Left forelimb (tissue), 1 donor: ENCODE results near the gene CFAP300.

Experiments used
- DNase-seq: peaks from one replicate; pipeline ENCODE4 v3.0.0-alpha.2; 2018; ENCODE audit warnings: low spot score

Gene CFAP300

DNA sequence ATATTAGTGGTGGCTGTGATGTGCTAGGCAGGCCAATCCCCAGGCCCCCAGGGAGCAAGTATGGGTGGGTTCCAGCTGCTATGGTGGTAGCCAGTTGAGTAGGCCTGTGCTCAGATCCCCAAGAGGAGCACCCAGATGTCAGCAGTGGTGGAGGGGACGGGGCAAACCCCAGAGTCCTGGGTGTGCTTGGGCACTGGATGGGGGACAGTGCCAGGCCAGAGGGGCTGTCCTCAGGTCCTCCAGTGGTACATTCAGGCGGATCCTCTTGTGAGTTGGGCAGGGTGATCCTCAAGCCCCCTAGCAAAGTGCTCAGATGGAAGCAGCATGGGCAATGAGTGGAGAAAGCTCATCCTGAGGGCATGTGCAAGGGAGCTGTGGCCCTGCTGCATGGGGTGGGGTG lies 26.0 kb downstream of the CFAP300 start:
- DNase-seq = no peak

GRCh38 chr11:102079625-102080024 lies 32.4 kb downstream of the CFAP300 start:
- DNase-seq = no peak

DNA sequence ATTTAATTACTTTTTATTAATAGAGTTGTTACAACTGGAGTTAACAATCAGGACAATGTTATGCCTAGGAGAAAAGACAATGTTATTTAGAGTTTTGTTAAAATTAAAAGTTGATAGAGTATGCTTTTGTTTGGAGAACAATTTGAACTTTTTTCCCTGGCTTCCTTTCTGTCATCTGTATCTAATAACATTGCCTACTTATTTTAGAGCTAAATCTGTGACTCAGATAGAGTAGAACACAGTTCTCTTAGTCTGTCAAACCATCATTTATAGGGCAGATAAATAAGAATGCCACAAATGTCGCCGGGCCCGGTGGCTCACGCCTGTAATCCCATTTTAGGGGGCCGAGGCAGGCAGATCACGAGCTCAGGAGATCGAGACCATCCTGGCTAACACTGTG lies 34.1 kb downstream of the CFAP300 start:
- no peak for DNase-seq

- no peak for DNase-seq
Observed at GRCh38 chr11:102085864-102086551, 38.8 kb downstream of the CFAP300 start.

GRCh38 chr11:102097186-102097585 lies 49.9 kb downstream of the CFAP300 start:
- no peak for DNase-seq

- DNase-seq = no peak
Observed at GRCh38 chr11:102099755-102100154, 52.5 kb downstream of the CFAP300 start.

- DNase-seq = no peak
Observed at GRCh38 chr11:102108734-102109440, 61.6 kb downstream of the CFAP300 start.

DNA sequence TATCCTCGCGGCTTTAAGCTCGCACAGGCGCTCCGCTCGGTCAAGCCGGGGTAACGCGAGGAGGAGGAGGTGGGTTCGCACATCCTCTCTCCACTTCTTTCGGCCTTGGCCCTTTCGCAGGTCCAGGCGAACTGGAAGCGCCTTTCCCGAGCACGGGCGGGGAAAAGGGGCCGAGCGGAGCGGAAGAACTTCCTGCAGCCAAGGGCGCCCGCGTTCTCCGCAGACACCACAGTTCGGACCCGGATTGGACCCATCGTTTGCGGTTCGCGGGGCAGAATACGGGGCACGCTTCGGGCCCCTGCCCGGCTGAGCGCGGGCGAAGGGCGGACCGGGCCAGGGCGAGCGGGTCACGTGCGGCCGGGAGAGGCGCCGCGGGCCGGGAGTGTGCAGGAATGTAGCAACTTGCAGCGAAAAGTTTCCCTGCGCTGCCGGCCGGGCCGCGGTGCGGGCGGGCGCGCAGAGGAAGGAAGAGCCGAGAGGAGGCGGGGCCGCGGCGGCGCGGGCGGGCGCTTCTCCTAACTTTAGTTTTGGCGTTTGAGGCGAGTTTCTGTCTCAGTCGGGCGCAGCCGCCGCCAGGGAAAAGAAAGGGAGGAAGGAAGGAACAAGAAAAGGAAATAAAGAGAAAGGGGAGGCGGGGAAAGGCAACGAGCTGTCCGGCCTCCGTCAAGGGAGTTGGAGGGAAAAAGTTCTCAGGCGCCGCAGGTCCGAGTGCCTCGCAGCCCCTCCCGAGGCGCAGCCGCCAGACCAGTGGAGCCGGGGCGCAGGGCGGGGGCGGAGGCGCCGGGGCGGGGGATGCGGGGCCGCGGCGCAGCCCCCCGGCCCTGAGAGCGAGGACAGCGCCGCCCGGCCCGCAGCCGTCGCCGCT lies 62.9 kb downstream of the CFAP300 start, which contains the start of gene YAP1:
YAP1 (plus strand) TSS at position 552 of the 865 bp plus-strand sequence. CDS start 402 bp downstream, outside the sequence.
- peak; percentile 95 for DNase-seq

GRCh38 chr11:102110761-102111010 lies 63.4 kb downstream of the CFAP300 start:
- no peak for DNase-seq

GRCh38 chr11:102111011-102111786 lies 64.0 kb downstream of the CFAP300 start:
- peak; percentile 87 for DNase-seq

DNA sequence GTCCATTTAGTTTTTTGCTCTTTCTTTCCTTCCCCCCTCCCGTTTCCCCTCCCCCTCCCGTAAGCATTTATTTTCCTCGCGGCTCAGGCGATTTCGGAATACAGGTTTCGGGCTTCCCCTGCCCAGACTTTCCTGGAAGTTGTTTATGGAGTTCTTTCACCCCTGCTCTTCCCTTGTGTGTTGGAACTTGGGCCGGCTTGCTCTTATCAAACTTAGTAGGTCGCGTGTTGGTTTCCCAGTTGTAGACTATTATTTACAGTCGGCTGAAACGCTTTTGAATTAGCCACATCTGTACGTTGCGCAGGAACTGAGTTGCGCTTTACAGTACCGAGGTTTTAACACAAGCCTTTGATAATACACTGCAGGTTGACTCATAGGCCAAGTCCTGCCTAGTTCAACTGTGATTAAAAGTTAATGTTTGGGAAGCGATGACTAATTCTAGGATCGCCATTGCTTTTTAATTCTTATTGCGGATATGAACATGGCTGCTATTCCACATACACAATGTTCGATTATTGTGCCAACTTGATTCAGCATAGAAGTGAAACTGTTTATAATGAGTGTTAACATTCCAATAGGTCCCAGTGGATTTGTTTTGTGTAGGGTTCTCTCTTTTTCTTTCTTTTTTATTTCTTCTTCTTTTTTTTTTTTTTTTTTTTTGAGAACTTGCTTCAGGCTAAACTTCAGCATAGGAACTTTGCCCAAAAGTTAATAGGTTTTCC lies 64.7 kb downstream of the CFAP300 start:
- no peak for DNase-seq

DNA sequence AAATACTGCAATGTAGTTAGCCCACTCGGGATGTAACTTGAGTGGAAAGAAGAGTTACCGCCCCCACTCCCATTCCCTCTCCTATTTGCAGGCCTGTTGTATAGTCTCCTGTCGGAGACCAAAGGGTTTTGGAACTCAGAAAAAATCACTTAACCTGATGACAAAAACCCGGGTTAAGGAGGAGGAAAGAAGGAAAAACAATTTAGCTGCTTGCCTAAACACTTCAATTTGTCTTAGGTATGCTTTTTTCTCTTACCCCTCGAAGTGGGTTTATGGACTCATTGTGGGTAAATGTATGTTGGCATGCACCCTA lies 65.2 kb downstream of the CFAP300 start:
- no peak for DNase-seq

GRCh38 chr11:102114032-102114431 lies 66.8 kb downstream of the CFAP300 start:
- DNase-seq = no peak

DNA sequence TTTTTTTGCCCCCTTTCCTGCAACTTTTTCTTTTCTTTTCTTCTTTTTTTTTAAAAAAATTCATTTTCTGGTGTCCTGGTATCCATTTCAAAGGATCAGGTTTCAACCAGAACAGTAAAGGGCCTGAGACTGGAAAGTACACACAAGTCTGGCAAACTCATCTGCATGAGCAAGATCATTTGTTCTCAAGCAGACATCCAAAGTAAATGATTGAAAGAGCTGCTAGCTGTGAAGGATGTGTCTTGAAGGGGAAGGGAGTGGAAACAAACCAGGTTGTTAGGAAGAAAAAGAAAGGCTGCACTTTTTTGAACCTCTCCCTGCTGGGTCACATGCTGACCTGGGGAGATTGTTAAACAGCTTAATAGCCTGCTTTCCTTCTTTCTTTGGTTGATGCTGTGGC lies 68.3 kb downstream of the CFAP300 start:
- DNase-seq = no peak

DNA sequence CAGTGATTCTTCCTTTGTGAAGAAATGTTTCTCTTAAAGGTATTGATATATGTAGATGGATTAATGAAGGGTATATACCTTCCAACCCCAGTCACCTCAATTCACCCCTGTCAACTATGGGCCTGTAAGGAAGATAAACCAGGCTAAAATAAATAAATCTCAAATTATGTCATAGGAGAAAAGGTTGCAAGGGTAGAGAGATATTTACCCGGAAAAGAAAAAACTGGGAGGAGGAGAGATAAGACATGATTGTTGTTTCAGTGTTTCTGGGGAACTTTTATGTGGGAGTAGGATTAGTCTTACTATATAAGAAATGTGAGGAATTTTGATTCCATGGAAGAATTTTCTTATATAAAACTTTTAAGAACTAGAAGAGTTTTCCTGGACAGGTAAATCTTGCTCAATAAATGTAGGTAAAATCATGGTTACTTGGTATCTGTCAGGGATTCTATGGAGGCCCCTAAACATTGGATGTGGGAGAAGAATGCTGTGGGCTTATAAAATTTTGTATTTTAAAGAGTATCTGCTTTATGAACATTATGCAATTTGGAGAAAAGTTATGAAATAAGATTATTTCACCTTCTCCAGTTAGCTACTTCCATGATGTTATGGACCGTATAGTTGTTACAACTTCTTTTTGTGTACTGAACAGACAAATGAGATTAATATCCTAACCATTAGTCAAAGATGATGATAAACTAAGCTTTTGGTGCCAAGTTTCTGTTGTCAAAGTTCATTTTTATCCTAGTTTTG lies 69.4 kb downstream of the CFAP300 start:
- DNase-seq = no peak

GRCh38 chr11:102117472-102118113 lies 70.4 kb downstream of the CFAP300 start:
- no peak for DNase-seq

DNA sequence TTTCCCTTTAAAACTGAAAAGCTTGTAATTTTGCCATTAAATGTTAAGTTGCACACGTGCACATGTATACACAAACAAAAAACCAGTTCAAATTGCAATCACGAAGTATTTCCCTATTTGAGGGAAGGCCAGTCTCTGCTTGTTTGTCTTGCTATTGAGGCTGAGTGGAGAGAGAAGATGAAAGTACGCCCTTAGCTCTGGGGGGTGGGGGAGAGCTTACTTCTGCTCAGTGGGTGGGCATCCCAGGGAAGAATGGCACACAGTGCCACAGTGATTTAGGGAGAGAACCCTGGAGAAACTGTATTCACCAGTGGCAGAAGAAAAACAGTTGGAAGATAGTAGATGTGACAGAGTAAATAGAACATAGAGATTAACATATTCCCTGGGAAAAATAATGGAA lies 71.7 kb downstream of the CFAP300 start:
- DNase-seq = no peak

DNA sequence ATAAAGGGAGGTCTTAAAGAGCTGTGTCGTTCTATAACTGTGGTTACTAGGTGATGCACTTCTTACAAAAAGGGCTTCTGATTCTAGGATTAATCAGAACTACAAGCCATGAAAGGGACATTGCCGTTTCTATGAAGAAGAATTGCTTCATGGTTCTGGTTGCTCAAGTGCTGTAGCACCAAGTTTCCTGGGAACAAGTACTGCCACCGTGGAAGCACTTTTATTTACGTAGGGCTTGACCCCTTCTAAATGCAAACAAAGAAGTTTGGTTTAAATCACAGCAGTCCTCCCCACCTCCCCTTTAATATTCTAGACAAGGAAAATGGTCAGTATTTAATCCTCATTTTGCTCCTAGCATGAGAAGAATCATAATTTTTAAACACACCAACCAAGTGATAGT lies 72.8 kb downstream of the CFAP300 start:
- DNase-seq = no peak

GRCh38 chr11:102120437-102120973 lies 73.3 kb downstream of the CFAP300 start:
- no peak for DNase-seq

- DNase-seq = no peak
Observed at GRCh38 chr11:102121329-102121728, 74.1 kb downstream of the CFAP300 start.
